ENCODE data around the gene GRIK4. TPM values are rescaled to one million over a fixed set of nuclear protein-coding genes. Genes with fewer than 3 reads are reported as not detected.

The GRIK4 gene
- total and polyA plus RNA-seq, 8 donors = 0.06 to 0.31 TPM; not detected in 6

DNA sequence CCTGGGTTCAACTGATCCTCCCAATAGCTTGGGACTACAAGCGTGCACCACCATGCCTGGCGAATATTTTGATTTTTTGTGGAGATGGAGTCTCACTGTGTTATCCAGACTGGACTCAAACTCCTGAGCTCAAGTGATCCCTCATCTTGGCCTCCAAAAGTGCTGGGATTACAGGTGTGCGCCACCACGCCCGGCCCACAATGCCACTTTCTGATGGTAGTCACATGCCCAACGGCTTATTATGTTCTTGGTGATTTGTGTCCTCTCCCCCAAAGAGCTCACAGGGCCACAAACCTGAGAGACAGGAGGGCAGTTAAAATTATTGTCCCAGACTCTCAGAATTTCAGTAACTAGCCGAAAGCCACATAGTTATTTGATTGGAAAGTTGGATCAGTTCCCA is 9.6 kb downstream of the GRIK4 start:
- WGBS, 5 donors = 88 to 95% (median 91%) methylated on average over 7 of the region's 7 CpGs
- Histone ChIP-seq H3K27me3 (peaks cover 0 to 62% (median 16%) of the 10 kb centered on the region in 3 donors), H3K4me1 (peaks cover 0 to 7% (median 3%) of the 10 kb centered on the region in 4 donors), H3K36me3 (no peaks in the 10 kb centered on the region), H3K4me3 (no peak overlapping the region), H3K9me3 (no peaks in the 10 kb centered on the region), H3K27ac (no peak overlapping the region)
- no peak for DNase-seq
- intact Hi-C loops (cut with DNase I; ENCODE audit: low total_unique reads) = no loop called here
- TF ChIP-seq EP300 (IDR thresholded peaks at IDR 0.05) (no peak), POLR2AphosphoS5 (IDR thresholded peaks at IDR 0.05) (no peak), POLR2A (IDR thresholded peaks at IDR 0.05) (no peak)
- TF ChIP-seq, protein P1, sequence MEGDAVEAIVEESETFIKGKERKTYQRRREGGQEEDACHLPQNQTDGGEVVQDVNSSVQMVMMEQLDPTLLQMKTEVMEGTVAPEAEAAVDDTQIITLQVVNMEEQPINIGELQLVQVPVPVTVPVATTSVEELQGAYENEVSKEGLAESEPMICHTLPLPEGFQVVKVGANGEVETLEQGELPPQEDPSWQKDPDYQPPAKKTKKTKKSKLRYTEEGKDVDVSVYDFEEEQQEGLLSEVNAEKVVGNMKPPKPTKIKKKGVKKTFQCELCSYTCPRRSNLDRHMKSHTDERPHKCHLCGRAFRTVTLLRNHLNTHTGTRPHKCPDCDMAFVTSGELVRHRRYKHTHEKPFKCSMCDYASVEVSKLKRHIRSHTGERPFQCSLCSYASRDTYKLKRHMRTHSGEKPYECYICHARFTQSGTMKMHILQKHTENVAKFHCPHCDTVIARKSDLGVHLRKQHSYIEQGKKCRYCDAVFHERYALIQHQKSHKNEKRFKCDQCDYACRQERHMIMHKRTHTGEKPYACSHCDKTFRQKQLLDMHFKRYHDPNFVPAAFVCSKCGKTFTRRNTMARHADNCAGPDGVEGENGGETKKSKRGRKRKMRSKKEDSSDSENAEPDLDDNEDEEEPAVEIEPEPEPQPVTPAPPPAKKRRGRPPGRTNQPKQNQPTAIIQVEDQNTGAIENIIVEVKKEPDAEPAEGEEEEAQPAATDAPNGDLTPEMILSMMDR (IDR thresholded peaks at IDR 0.05) = no peak

DNA sequence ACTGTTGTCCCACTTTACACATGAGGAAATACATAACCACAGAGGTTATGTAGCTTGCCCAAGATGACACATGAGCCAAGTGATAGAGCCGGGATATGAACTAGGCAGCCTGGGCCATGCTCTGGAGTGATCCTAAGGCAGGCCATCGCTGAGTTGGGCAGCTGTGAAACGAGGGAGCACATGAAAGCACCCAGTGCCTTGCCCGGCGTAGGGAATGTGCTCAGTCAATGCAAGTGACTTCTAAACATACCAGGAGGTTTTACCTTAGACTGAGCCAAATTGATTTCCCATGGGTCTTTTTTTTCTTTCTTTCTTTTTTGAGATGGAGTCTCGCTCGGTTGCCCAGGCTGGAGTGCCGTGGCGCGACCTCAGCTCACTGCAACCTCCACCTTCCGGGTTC is 10.5 kb downstream of the GRIK4 start:
- no peak for DNase-seq
- intact Hi-C loops (cut with DNase I; ENCODE audit: low total_unique reads) = no loop called here
- H3K27ac ChIP-seq = no peak overlapping the region
- no peak overlapping the region for H3K4me3 ChIP-seq
- 89 to 92% (median 91%) methylated on average over 11 of the region's 11 CpGs for WGBS, 5 donors
- TF ChIP-seq, protein P1 (IDR thresholded peaks at IDR 0.05) = no peak
- TF ChIP-seq POLR2A (IDR thresholded peaks at IDR 0.05) (no peak), EP300 (IDR thresholded peaks at IDR 0.05) (no peak), POLR2AphosphoS5 (IDR thresholded peaks at IDR 0.05) (no peak)
- H3K9me3 ChIP-seq = no peaks in the 10 kb centered on the region
- H3K36me3 ChIP-seq = no peaks in the 10 kb centered on the region
- peaks cover 0 to 62% (median 12%) of the 10 kb centered on the region in 3 donors for H3K27me3 ChIP-seq
- H3K4me1 ChIP-seq = peaks cover 0 to 5% (median 2%) of the 10 kb centered on the region in 4 donors

DNA sequence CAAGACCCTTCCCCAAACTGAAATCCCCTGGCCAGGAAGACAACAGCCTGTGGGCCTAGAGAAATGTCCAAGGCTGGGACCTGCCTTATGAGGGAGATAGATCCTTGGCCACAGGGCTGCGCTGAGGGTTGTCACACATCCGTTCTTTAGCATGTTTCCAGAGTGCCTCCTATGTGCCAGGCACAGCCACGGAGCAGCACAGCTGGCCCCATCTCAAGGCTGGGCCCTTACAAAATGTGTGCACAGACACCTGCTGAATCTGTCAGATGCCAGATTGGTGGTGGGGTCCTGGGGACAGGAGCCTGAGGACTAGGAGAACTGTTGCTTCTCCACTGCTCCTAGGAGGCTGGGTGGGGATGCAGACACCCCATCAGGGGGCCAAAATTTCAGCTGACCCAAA is 11.2 kb downstream of the GRIK4 start:
- Histone ChIP-seq H3K27ac (no peak overlapping the region), H3K36me3 (no peaks in the 10 kb centered on the region), H3K9me3 (no peaks in the 10 kb centered on the region), H3K4me3 (no peak overlapping the region), H3K4me1 (peaks cover 0 to 4% (median 0%) of the 10 kb centered on the region in 4 donors), H3K27me3 (peaks cover 0 to 62% (median 15%) of the 10 kb centered on the region in 3 donors)
- DNase-seq = no peak
- 69 to 85% (median 78%) methylated on average over 3 of the region's 3 CpGs for WGBS, 5 donors
- no peak for TF ChIP-seq POLR2AphosphoS5 (IDR thresholded peaks at IDR 0.05)
- TF ChIP-seq, protein P1 (IDR thresholded peaks at IDR 0.05) = no peak
- TF ChIP-seq EP300 (IDR thresholded peaks at IDR 0.05) = no peak
- TF ChIP-seq POLR2A (IDR thresholded peaks at IDR 0.05) = no peak
- intact Hi-C loops (cut with DNase I; ENCODE audit: low total_unique reads) = no loop called here

DNA sequence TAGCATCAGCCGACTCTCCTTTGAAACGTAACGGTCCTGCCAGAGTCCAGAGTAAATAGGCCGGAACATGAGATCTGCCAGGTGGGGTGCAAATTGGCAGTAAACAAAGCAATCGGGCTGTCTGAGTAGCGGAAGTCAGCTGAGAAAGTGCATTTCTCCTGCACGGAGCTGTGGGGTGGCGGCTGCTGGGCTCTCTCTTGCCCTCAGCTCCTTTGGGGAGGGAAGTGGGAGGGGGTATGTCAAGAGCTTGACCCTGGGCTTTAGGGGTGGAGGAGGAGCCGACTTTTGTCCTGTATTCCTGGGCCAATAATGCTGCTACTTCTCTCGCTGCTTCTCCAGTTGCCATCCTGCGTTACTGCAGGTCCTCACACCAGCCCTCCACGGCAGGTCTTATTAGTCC is 11.6 kb downstream of the GRIK4 start:
- DNase-seq = peak in 1 of 2 donors; percentile 45
- peaks cover 0 to 62% (median 16%) of the 10 kb centered on the region in 3 donors for H3K27me3 ChIP-seq
- intact Hi-C loops (cut with DNase I; ENCODE audit: low total_unique reads) = no loop called here
- TF ChIP-seq POLR2A (IDR thresholded peaks at IDR 0.05) (no peak), POLR2AphosphoS5 (IDR thresholded peaks at IDR 0.05) (no peak), EP300 (IDR thresholded peaks at IDR 0.05) (no peak)
- TF ChIP-seq, protein P1 (IDR thresholded peaks at IDR 0.05) = no peak
- H3K9me3 ChIP-seq = no peaks in the 10 kb centered on the region
- no peak overlapping the region for H3K4me3 ChIP-seq
- WGBS, 5 donors = 14 to 32% (median 21%) methylated on average over 12 of the region's 12 CpGs
- no peak overlapping the region for H3K27ac ChIP-seq
- peaks cover 0 to 4% (median 0%) of the 10 kb centered on the region in 4 donors for H3K4me1 ChIP-seq
- no peaks in the 10 kb centered on the region for H3K36me3 ChIP-seq
